Activated T-helper 1 cell treated with anti-CD3 and anti-CD28 coated beads, Interleukin-12 subunit alpha, Interleukin-12 subunit beta, Interleukin-2, Interleukin-4 antibody, amounts not matched to agents 30 ng/mL and 10 ng/mL and 1 ng/mL, durations not matched to agents 14 hours and 24 hours and 36 hours (primary cell): ENCODE measurements around the gene HNRNPAB. TPM values are rescaled to one million over a fixed set of nuclear protein-coding genes. Genes with fewer than 3 reads are reported as not detected.
"Not testable (repeated sequence)": the region's sequence is repeated elsewhere in the genome, so short reads cannot be mapped to it uniquely, and the experiment has no call there.

Source experiments
- DNase-seq: peaks from one replicate; pipeline ENCODE4 v3.0.0; 2021; ENCODE audit warnings: low spot score
- H3K27ac Mint-ChIP-seq: one replicate; pipeline ENCODE4 v1.8.0; 2021; ENCODE audit warnings: mild to moderate bottlenecking, mixed read lengths
- H3K27me3 Mint-ChIP-seq: one replicate; pipeline ENCODE4 v1.8.0; 2022; ENCODE audit warnings: mild to moderate bottlenecking, moderate library complexity, mixed read lengths; ENCODE audit not compliant: insufficient read depth
- H3K36me3 Mint-ChIP-seq: one replicate; pipeline ENCODE4 v1.8.0; 2021; ENCODE audit warnings: low read depth, mixed read lengths
- H3K4me1 Mint-ChIP-seq: one replicate; pipeline ENCODE4 v1.8.0; 2021; ENCODE audit warnings: low read depth, mixed read lengths
- H3K4me3 Mint-ChIP-seq: one replicate; pipeline ENCODE4 v1.8.0; 2021; ENCODE audit warnings: mild to moderate bottlenecking, moderate library complexity, mixed read lengths
- H3K9me3 Mint-ChIP-seq: one replicate; pipeline ENCODE4 v1.8.0; 2021; ENCODE audit warnings: mixed read lengths
- intact Hi-C: fragments of 100-400 bp; cut with micrococcal nuclease; formaldehyde crosslinking; loops from one replicate; pipeline ENCODE4 v1.15.1; 2024
- total RNA-seq: library from RNA; stranded (reverse); gene quantifications from 2 replicates; pipeline ENCODE4 v1.2.3, GENCODE V29; 2022

Gene HNRNPAB
- total RNA-seq, 1 donor from 2014 or later: 472 TPM

- intact Hi-C loops: no loop called here
- no peak overlapping the region for H3K27ac Mint-ChIP-seq
- H3K36me3 Mint-ChIP-seq: no peaks in the 10 kb centered on the region
These were observed 17.9 kb upstream of the HNRNPAB start for GRCh38 chr5:178186427-178186826.

DNA sequence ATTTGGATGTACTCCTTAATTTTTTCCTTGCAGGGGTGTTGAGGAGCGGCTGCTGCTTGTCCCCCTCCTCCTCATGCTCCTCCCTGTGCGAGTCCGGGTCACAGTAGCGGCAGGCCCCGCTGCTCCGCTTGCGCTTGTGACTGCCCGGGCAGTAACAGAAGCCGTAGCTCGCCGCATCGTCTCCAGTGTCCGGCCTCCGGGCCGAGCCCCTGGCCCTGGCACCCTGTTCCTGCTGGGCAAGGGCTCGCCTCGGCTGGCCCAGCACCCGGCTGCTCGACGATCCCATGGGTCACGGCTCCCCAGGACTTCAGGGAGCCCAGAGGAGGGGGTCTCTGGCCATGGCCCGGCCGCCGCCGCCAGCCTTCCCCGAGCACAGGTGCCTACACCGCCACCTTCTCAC is 17.3 kb upstream of the HNRNPAB start, which contains the start of gene GMCL2:
Gene GMCL2 (minus strand): TSS at position 358 of the 400 bp plus-strand sequence. CDS start 72 bp downstream, at position 286.
- no peaks in the 10 kb centered on the region for H3K9me3 Mint-ChIP-seq
- peaks cover 7% of the 10 kb centered on the region for H3K4me1 Mint-ChIP-seq
- H3K36me3 Mint-ChIP-seq: no peaks in the 10 kb centered on the region
- no peak for DNase-seq
- intact Hi-C loops: no loop called here
- no peak within 1 kb of the TSS for H3K27ac Mint-ChIP-seq
- peaks cover 8% of the 10 kb centered on the region for H3K27me3 Mint-ChIP-seq
- no peak within 1 kb of the TSS for H3K4me3 Mint-ChIP-seq

More at GRCh38 chr5:178186427-178186826, 17.9 kb upstream of the HNRNPAB start:
- peaks cover 8% of the 10 kb centered on the region for H3K27me3 Mint-ChIP-seq
- DNase-seq: no peak
- no peaks in the 10 kb centered on the region for H3K9me3 Mint-ChIP-seq
- no peak overlapping the region for H3K4me3 Mint-ChIP-seq
- H3K4me1 Mint-ChIP-seq: peaks cover 8% of the 10 kb centered on the region

DNA sequence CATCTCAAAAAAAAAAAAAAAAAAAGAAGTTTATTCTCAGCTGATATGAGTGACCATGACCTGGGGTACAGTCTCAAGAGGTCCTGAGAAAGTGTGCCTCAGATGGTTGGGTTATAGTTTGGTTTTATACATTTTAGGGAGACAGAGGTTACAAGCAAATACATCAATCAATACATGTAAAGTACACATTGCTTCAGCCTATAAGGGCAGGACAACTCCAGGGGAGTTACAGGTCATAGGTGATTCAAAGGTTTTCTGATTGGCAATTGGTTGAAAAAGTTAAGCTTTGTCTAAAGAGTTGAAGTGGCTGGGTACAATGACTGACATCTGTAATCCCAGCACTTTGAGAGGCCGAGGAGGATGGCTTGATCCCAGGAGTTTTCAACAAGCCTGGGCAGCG is 14.9 kb upstream of the HNRNPAB start:
- intact Hi-C loops: no loop called here
- Mint-ChIP-seq H3K27me3 (peaks cover 25% of the 10 kb centered on the region), H3K9me3 (no peaks in the 10 kb centered on the region), H3K4me3 (no peak overlapping the region), H3K4me1 (peaks cover 15% of the 10 kb centered on the region), H3K36me3 (no peaks in the 10 kb centered on the region), H3K27ac (no peak overlapping the region)
- DNase-seq: no peak

- Mint-ChIP-seq H3K9me3 (no peaks in the 10 kb centered on the region), H3K36me3 (no peaks in the 10 kb centered on the region), H3K4me1 (peaks cover 20% of the 10 kb centered on the region)
These were observed 12.7 kb upstream of the HNRNPAB start for GRCh38 chr5:178191661-178192060.

DNA sequence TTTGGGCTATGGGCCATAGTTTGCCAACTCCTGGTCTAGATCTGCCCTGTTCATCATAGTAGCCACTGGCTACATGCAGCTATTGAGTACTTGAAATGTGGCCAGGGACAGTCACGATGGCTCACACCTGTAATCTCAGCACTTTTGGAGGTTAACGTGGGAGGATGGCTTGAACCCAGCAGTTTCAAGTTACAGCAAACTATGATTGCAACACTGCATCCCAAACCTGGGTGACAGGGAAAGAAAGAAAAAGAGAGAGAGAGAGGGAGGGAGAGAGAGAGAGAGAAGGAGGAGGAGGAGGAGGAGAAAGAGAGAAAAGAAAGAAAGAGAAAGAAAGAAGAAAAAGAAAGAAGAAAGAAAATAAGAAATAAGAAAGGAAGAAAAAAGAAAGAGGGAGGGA is 12.1 kb upstream of the HNRNPAB start:
- intact Hi-C loops: no loop called here
- peaks cover 34% of the 10 kb centered on the region for H3K27me3 Mint-ChIP-seq
- H3K4me1 Mint-ChIP-seq: peaks cover 20% of the 10 kb centered on the region
- H3K9me3 Mint-ChIP-seq: no peaks in the 10 kb centered on the region
- H3K36me3 Mint-ChIP-seq: no peaks in the 10 kb centered on the region
- H3K27ac Mint-ChIP-seq: no peak overlapping the region
- no peak overlapping the region for H3K4me3 Mint-ChIP-seq
- no peak for DNase-seq

More at GRCh38 chr5:178191661-178192060, 12.7 kb upstream of the HNRNPAB start:
- peaks cover 32% of the 10 kb centered on the region for H3K27me3 Mint-ChIP-seq
- H3K4me3 Mint-ChIP-seq: no peak overlapping the region
- intact Hi-C loops: no loop called here
- no peak for DNase-seq
- no peak overlapping the region for H3K27ac Mint-ChIP-seq

DNA sequence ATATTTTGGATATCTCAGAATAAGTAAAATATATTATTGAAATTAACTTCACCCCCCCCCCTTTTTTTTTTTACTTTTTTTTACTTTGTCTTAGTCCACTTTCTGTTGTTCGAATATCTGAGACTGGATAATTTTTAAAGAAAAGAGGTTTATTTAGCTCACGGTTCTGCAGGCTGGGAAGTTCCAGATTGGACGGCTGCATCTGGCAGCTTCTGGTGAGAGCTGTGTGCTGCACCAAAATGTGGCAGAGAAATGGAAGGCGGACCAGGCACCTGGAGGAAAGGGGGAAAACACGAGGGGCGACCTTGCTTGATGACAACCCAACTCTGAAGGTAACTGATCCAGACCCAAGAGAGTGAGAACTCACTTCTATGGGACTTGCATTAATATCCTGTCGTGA is 11.5 kb upstream of the HNRNPAB start:
- Mint-ChIP-seq H3K27me3 (peaks cover 34% of the 10 kb centered on the region), H3K27ac (no peak overlapping the region), H3K9me3 (no peaks in the 10 kb centered on the region), H3K36me3 (no peaks in the 10 kb centered on the region), H3K4me3 (no peak overlapping the region), H3K4me1 (peaks cover 20% of the 10 kb centered on the region)
- DNase-seq: no peak
- intact Hi-C loops: no loop called here

GRCh38 chr5:178193251-178193809 is 11.0 kb upstream of the HNRNPAB start:
- H3K9me3 Mint-ChIP-seq: no peaks in the 10 kb centered on the region
- no peak overlapping the region for H3K27ac Mint-ChIP-seq
- DNase-seq: no peak
- H3K36me3 Mint-ChIP-seq: no peaks in the 10 kb centered on the region
- intact Hi-C loops: no loop called here
- H3K4me3 Mint-ChIP-seq: no peak overlapping the region
- H3K4me1 Mint-ChIP-seq: peaks cover 20% of the 10 kb centered on the region
- H3K27me3 Mint-ChIP-seq: peaks cover 34% of the 10 kb centered on the region

DNA sequence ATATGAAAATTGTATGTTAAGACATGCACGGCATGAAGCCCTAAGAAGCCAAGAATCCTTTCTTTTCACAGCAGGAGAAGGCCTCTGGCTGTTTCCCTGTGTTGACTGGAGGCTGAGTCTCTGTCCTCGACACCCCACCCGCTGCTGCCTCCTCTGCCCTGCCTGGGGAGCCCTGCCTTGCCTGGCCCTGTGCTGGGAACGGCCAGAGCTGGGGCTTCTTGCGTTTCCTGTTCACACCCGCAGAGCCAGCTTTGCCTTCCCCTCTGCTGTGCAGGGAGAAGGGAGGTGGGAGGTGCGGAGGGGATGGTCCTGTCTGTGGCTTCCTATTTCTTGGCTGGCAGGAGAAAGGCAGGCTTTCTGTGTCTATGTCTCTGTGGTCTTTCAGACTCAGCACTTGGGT is 10.3 kb upstream of the HNRNPAB start:
- intact Hi-C loops: no loop called here
- Mint-ChIP-seq H3K27ac (no peak overlapping the region), H3K9me3 (no peaks in the 10 kb centered on the region), H3K4me3 (no peak overlapping the region), H3K4me1 (peaks cover 20% of the 10 kb centered on the region), H3K36me3 (no peaks in the 10 kb centered on the region), H3K27me3 (peaks cover 34% of the 10 kb centered on the region)
- no peak for DNase-seq

- H3K4me1 Mint-ChIP-seq: peaks cover 20% of the 10 kb centered on the region
- H3K4me3 Mint-ChIP-seq: no peak overlapping the region
- intact Hi-C loops: no loop called here
- peaks cover 31% of the 10 kb centered on the region for H3K27me3 Mint-ChIP-seq
- H3K27ac Mint-ChIP-seq: no peak overlapping the region
- H3K36me3 Mint-ChIP-seq: no peaks in the 10 kb centered on the region
- no peaks in the 10 kb centered on the region for H3K9me3 Mint-ChIP-seq
- no peak for DNase-seq
These were observed 8.0 kb upstream of the HNRNPAB start for GRCh38 chr5:178196281-178196812.

DNA sequence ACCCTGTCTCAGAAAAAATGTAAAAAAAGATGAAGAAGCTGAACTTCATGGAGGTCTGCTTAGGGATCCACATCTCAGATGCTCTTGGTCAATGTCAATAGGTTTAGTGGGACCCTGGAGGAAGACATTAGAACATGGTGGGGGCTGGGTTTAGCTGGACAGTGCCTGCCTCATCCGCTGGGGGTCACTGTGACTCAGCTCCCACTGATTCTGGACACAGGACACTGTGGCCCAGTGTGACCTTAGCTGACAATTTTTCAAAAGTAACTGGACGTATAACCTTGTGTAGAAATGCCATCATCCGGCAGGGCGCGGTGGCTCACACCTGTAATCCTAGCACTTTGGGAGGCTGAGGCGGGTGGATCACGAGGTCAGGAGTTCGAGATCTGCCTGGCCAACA is 7.3 kb upstream of the HNRNPAB start:
- Mint-ChIP-seq H3K9me3 (no peaks in the 10 kb centered on the region), H3K4me1 (peaks cover 20% of the 10 kb centered on the region), H3K36me3 (no peaks in the 10 kb centered on the region), H3K27me3 (peaks cover 31% of the 10 kb centered on the region), H3K4me3 (no peak overlapping the region), H3K27ac (no peak overlapping the region)
- DNase-seq: no peak
- intact Hi-C loops: no loop called here

DNA sequence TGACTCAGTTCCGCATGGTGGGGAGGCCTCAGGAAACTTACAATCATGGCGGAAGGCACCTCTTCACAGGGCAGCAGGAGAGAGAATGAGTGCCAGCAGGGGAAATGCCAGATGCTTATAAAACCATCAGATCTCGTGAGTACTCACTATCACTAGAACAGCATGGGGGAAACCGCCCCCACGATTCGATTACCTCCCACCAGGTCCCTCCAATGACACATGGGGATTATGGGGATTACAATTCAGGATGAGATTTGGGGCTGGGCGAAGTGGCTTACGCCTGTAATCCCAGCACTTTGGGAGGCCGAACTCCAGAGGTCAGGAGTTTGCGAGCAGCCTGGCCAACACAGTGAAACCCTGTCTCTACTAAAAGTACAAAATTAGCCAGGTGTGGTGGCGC is 6.2 kb upstream of the HNRNPAB start:
- H3K36me3 Mint-ChIP-seq, H3K27ac Mint-ChIP-seq, DNase-seq, H3K9me3 Mint-ChIP-seq, intact Hi-C loops, H3K4me3 Mint-ChIP-seq: not testable (repeated sequence)
- peaks cover 23% of the 10 kb centered on the region for H3K27me3 Mint-ChIP-seq
- H3K4me1 Mint-ChIP-seq: peaks cover 17% of the 10 kb centered on the region

GRCh38 chr5:178198706-178199105 is 5.6 kb upstream of the HNRNPAB start:
- Mint-ChIP-seq H3K9me3 (no peaks in the 10 kb centered on the region), H3K36me3 (no peaks in the 10 kb centered on the region), H3K27ac (no peak overlapping the region), H3K4me3 (no peak overlapping the region), H3K4me1 (peaks cover 13% of the 10 kb centered on the region), H3K27me3 (peaks cover 21% of the 10 kb centered on the region)
- intact Hi-C loops: no loop called here
- no peak for DNase-seq

GRCh38 chr5:178199581-178200434 is 4.5 kb upstream of the HNRNPAB start:
- Mint-ChIP-seq H3K27me3 (peaks cover 13% of the 10 kb centered on the region), H3K9me3 (no peaks in the 10 kb centered on the region), H3K27ac (no peak overlapping the region), H3K4me3 (no peak overlapping the region), H3K4me1 (peaks cover 7% of the 10 kb centered on the region), H3K36me3 (peaks cover 3% of the 10 kb centered on the region)
- intact Hi-C loops: loop anchor here (10.0 kb wide), 2 partner anchors 1175 to 1415 kb away; partner anchors contain the start of gene ZNF346
- DNase-seq: no peak
